Natural killer cell (primary cell): ENCODE results near the gene RACK1. TPM values are rescaled to one million over a fixed set of nuclear protein-coding genes. Genes with fewer than 3 reads are reported as not detected.

Source experiments
- ATAC-seq, 3 donors: fragments of 150-1000 bp in 2 of 3; fragments of 200-7000 bp in 1 of 3; cut with Tn5 transposase; 1 replicate in 1 of 3; 2 replicates in 2 of 3; pipeline ENCODE4 v1.10.0; 2021; ENCODE audit warnings: mild to moderate bottlenecking in 2 of 3, moderate library complexity in 2 of 3
- DNase-seq, 2 donors: peaks; one replicate each; pipeline versions ENCODE4 v3.0.0 to v3.0.0-alpha.2; 2013 to 2021; ENCODE audit warnings: mixed read lengths in 1 of 2
- H3K27ac ChIP-seq: one replicate; pipeline ENCODE4 v1.5.1; 2013; ENCODE audit warnings: mild to moderate bottlenecking, low read length
- H3K27me3 ChIP-seq: one replicate; pipeline ENCODE4 v1.6.1; 2013; ENCODE audit warnings: low read length; ENCODE audit not compliant: control insufficient read depth, insufficient read depth
- H3K36me3 ChIP-seq: one replicate; pipeline ENCODE4 v1.6.1; 2013; ENCODE audit warnings: low read length; ENCODE audit not compliant: control insufficient read depth, insufficient read depth
- H3K4me1 ChIP-seq: one replicate; pipeline ENCODE4 v1.6.1; 2013; ENCODE audit warnings: low read length; ENCODE audit not compliant: control insufficient read depth, insufficient read depth
- H3K4me3 ChIP-seq: one replicate; pipeline ENCODE4 v1.5.1; 2013; ENCODE audit warnings: low read length
- H3K9me3 ChIP-seq: one replicate; pipeline ENCODE4 v1.6.1; 2013; ENCODE audit warnings: low read length; ENCODE audit not compliant: control insufficient read depth, insufficient read depth
- H3K27ac Mint-ChIP-seq, 2 donors: one replicate each; pipeline ENCODE4 v1.8.0; 2022; ENCODE audit warnings: mild to moderate bottlenecking in 2 of 2, mixed read lengths in 2 of 2, moderate library complexity in 1 of 2
- H3K27me3 Mint-ChIP-seq, 2 donors: one replicate each; pipeline ENCODE4 v1.8.0; 2022; ENCODE audit warnings: low read depth in 2 of 2, mixed read lengths in 2 of 2
- H3K36me3 Mint-ChIP-seq: one replicate; pipeline ENCODE4 v1.8.0; 2022; ENCODE audit warnings: mixed read lengths
- H3K4me1 Mint-ChIP-seq, 2 donors: one replicate each; pipeline ENCODE4 v1.8.0; 2022; ENCODE audit warnings: mixed read lengths in 2 of 2
- H3K4me3 Mint-ChIP-seq: one replicate; pipeline ENCODE4 v1.8.0; 2022; ENCODE audit warnings: mild to moderate bottlenecking, moderate library complexity, mixed read lengths
- H3K9me3 Mint-ChIP-seq, 2 donors: one replicate each; pipeline ENCODE4 v1.8.0; 2022; ENCODE audit warnings: mixed read lengths in 2 of 2
- CTCF ChIP-seq: fragments of 200-600 bp; IDR thresholded peaks from one replicate; pipeline ENCODE4 v1.8.0; 2022; ENCODE audit warnings: antibody characterized with exemption
- WGBS: methylation state at CpG from one replicate; pipeline ENCODE4 v1.1.7; 2013; ENCODE audit warnings: missing lambda C conversion rate; ENCODE audit not compliant: insufficient coverage; 5-methylcytosine and 5-hydroxymethylcytosine counted together
- intact Hi-C: fragments of 100-400 bp; cut with micrococcal nuclease; formaldehyde crosslinking; loops from one replicate; pipeline ENCODE4 v1.14.2; 2022
- total RNA-seq, 4 donors: library from RNA; stranded (reverse); fragments of 120-200 nt in 1 of 4; gene quantifications; one replicate each; pipeline versions ENCODE4 v1.2.3 to v1.2.4, GENCODE V29; 2013 to 2022

Gene RACK1
- total RNA-seq, 3 donors from 2014 or later (not counting 1 experiment from before 2014, with no cell fraction given) = 1,089 to 1,233 (median 1,138) TPM

DNA sequence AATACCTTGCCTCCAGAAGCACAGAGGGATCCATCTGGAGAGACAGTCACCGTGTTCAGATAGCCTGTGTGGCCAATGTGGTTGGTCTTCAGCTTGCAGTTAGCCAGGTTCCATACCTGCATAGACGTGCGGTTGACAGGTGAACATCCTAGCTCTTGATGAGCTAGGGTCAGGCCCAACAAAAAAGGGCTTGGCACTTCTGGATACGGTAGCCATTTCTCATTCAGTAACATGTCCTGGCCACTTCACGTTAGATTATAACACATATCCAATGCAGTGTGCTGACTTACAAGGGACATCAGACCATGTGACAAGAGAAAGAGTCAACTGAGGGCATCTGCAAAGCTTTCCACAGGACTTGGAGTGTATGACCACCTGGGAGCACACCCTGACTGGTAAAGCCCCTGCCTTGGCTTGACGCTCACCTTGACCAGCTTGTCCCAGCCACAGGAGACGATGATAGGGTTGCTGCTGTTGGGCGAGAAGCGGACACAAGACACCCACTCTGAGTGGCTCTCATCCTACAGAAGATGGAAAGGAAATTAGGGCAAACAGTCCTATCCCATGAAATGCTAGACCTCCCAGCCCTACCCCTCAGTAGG is 4.5 kb downstream of the RACK1 start:
- peaks cover 24% of the 10 kb centered on the region for H3K4me1 ChIP-seq
- H3K4me3 ChIP-seq = no peak overlapping the region
- peak overlapping the region; percentile 57 to 84 for H3K27ac Mint-ChIP-seq
- DNase-seq (no peak), ATAC-seq (no peak)
- peaks cover 19% of the 10 kb centered on the region for H3K36me3 Mint-ChIP-seq
- TF ChIP-seq CTCF = no peak
- intact Hi-C loops = no loop called here
- peaks cover 39 to 51% of the 10 kb centered on the region in 2 donors for H3K4me1 Mint-ChIP-seq
- 95% methylated on average over 9 of the region's 9 CpGs for WGBS
- no peaks in the 10 kb centered on the region for H3K9me3 Mint-ChIP-seq
- H3K27me3 ChIP-seq = no peaks in the 10 kb centered on the region
- no peak overlapping the region for H3K4me3 Mint-ChIP-seq
- no peaks in the 10 kb centered on the region for H3K27me3 Mint-ChIP-seq
- H3K27ac ChIP-seq = no peak overlapping the region
- no peaks in the 10 kb centered on the region for H3K9me3 ChIP-seq
- H3K36me3 ChIP-seq = peaks cover 77% of the 10 kb centered on the region

- intact Hi-C loops = no loop called here
- no peak for DNase-seq
- TF ChIP-seq CTCF = no peak
- no peaks in the 10 kb centered on the region for H3K9me3 ChIP-seq
- peaks cover 20% of the 10 kb centered on the region for H3K4me1 ChIP-seq
- H3K4me1 Mint-ChIP-seq = peaks cover 26 to 38% of the 10 kb centered on the region in 2 donors
- peak overlapping the region; percentile 57 to 84 for H3K27ac Mint-ChIP-seq
- H3K9me3 Mint-ChIP-seq = no peaks in the 10 kb centered on the region
- no peaks in the 10 kb centered on the region for H3K27me3 ChIP-seq
- H3K36me3 Mint-ChIP-seq = peaks cover 19% of the 10 kb centered on the region
- H3K27me3 Mint-ChIP-seq = no peaks in the 10 kb centered on the region
- H3K4me3 ChIP-seq = no peak overlapping the region
- no peak for ATAC-seq
- no peak overlapping the region for H3K27ac ChIP-seq
- H3K36me3 ChIP-seq = peaks cover 89% of the 10 kb centered on the region
- H3K4me3 Mint-ChIP-seq = no peak overlapping the region
- WGBS = 93% methylated on average over 5 of the region's 5 CpGs
Measured at GRCh38 chr5:181237729-181238385, 5.8 kb downstream of the RACK1 start.

- Mint-ChIP-seq H3K27ac (no peak overlapping the region), H3K36me3 (peaks cover 19% of the 10 kb centered on the region), H3K27me3 (no peaks in the 10 kb centered on the region), H3K9me3 (no peaks in the 10 kb centered on the region), H3K4me1 (peaks cover 18 to 30% of the 10 kb centered on the region in 2 donors), H3K4me3 (no peak overlapping the region)
- intact Hi-C loops = no loop called here
- Histone ChIP-seq H3K27me3 (no peaks in the 10 kb centered on the region), H3K27ac (no peak overlapping the region), H3K36me3 (peaks cover 93% of the 10 kb centered on the region), H3K9me3 (no peaks in the 10 kb centered on the region), H3K4me3 (no peak overlapping the region), H3K4me1 (peaks cover 12% of the 10 kb centered on the region)
- WGBS = 96% methylated on average over 10 of the region's 10 CpGs
- TF ChIP-seq CTCF = no peak
- no peak for DNase-seq
- no peak for ATAC-seq
Measured at GRCh38 chr5:181236954-181237641, 6.6 kb downstream of the RACK1 start.
